Adipocyte (in vitro differentiated cells): ENCODE data around the gene NR0B1.

ENCODE experiments used
- DNase-seq: peaks from one replicate; pipeline ENCODE4 v3.0.0-alpha.2; 2015; ENCODE audit warnings: low read depth
- H3K27me3 ChIP-seq: replicated peaks from 2 replicates; pipeline ENCODE4 v1.7.0; 2013; ENCODE audit warnings: mild to moderate bottlenecking, low read length, moderate library complexity; ENCODE audit not compliant: control insufficient read depth, insufficient read depth
- H3K36me3 ChIP-seq: 2 replicates; pipeline ENCODE4 v1.7.0; 2013; ENCODE audit warnings: low read length, mild to moderate bottlenecking, moderate library complexity; ENCODE audit not compliant: control insufficient read depth, insufficient read depth, severe bottlenecking
- H3K4me1 ChIP-seq: 2 replicates; pipeline ENCODE4 v1.7.0; 2013; ENCODE audit warnings: mild to moderate bottlenecking, low read length, moderate library complexity; ENCODE audit not compliant: control insufficient read depth, insufficient read depth
- H3K4me3 ChIP-seq: 2 replicates; pipeline ENCODE4 v1.7.0; 2013; ENCODE audit warnings: mild to moderate bottlenecking, low read length, moderate library complexity
- H3K9ac ChIP-seq: 2 replicates; pipeline ENCODE4 v1.7.0; 2013; ENCODE audit warnings: mild to moderate bottlenecking, low read length, moderate library complexity
- H3K9me3 ChIP-seq: 2 replicates; pipeline ENCODE4 v1.7.0; 2013; ENCODE audit warnings: mild to moderate bottlenecking, low read length, moderate library complexity; ENCODE audit not compliant: control insufficient read depth

The NR0B1 gene

GRCh38 chrX:30262763-30263162 lies 46.4 kb downstream of the NR0B1 start:
- Histone ChIP-seq H3K4me1 (no peaks in the 10 kb centered on the region), H3K27me3 (peaks cover 53% of the 10 kb centered on the region), H3K9ac (no peak overlapping the region), H3K9me3 (no peaks in the 10 kb centered on the region), H3K4me3 (no peak overlapping the region), H3K36me3 (no peaks in the 10 kb centered on the region)
- DNase-seq, result no peak

GRCh38 chrX:30261012-30261411 lies 48.2 kb downstream of the NR0B1 start:
- Histone ChIP-seq H3K9me3 (peaks cover 9% of the 10 kb centered on the region), H3K4me1 (no peaks in the 10 kb centered on the region), H3K36me3 (no peaks in the 10 kb centered on the region), H3K9ac (no peak overlapping the region), H3K27me3 (peaks cover 62% of the 10 kb centered on the region), H3K4me3 (no peak overlapping the region)
- no peak for DNase-seq

GRCh38 chrX:30259927-30260326 lies 49.3 kb downstream of the NR0B1 start:
- no peak overlapping the region for H3K9ac ChIP-seq
- no peak for DNase-seq
- H3K36me3 ChIP-seq, result no peaks in the 10 kb centered on the region
- H3K27me3 ChIP-seq, result peaks cover 55% of the 10 kb centered on the region
- no peak overlapping the region for H3K4me3 ChIP-seq
- peaks cover 13% of the 10 kb centered on the region for H3K9me3 ChIP-seq
- no peaks in the 10 kb centered on the region for H3K4me1 ChIP-seq
